ENCODE data around the gene SYNGR1. TPM values are rescaled to one million over a fixed set of nuclear protein-coding genes. Genes with fewer than 3 reads are reported as not detected.
"Not testable (repeated sequence)": the region's sequence is repeated elsewhere in the genome, so short reads cannot be mapped to it uniquely, and the experiment has no call there.

The SYNGR1 gene
- total RNA-seq, 2 donors from 2014 or later = 0.46 to 1.2 TPM

DNA sequence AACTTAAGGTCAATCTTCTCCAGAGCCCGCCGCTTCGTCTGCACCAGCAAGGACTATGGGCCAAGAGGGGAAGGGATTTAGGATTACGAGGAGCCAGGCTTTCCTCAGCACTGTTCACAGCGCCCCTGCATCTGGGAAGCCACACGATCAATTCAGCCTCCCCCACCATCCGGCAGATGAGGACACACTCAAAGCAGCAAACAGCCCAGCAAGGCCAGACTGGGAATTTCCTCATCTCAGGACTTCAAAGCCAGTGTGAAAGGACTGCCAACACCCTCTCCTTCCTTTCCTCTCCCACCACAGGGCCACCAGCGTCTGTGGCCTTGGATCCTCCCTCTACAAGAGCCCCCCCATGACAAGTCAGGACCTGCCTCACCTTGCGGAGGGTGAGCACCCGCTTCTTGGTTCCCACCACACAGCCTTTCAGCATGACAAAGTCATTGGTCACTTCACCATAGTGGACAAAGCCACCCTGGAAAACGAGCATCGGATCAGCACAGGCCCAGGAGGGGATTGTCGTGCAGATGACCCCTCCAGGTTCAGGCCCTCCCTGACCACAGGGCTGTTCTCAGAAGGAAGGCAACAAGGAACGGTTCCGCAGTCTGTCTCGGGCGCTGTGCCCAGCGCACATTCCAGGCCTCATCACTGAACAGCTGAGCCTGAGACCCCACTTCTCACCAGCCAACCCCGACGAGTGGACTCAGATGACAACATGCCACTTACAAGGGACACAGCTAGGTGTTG, 36.4 kb upstream of the SYNGR1 start:
- H3K9me3 Mint-ChIP-seq = no peaks in the 10 kb centered on the region
- H3K27ac Mint-ChIP-seq = peak overlapping the region; percentile 69 to 100
- DNase-seq (ENCODE audit: low spot score in 2 of 2) = no peak
- peaks cover 49 to 50% of the 10 kb centered on the region in 2 donors for H3K36me3 Mint-ChIP-seq
- ATAC-seq = no peak

- no peak for ATAC-seq
- no peak for DNase-seq (ENCODE audit: low spot score in 2 of 2)
- H3K9me3 Mint-ChIP-seq = no peaks in the 10 kb centered on the region
- H3K36me3 Mint-ChIP-seq = peaks cover 59 to 60% of the 10 kb centered on the region in 2 donors
- peak overlapping the region in 1 of 2 donors; percentile 100 for H3K27ac Mint-ChIP-seq
These were observed 35.4 kb upstream of the SYNGR1 start for GRCh38 chr22:39314251-39314971.

GRCh38 chr22:39315389-39315788, 34.4 kb upstream of the SYNGR1 start:
- Mint-ChIP-seq H3K27ac (peak overlapping the region; percentile 98 to 100), H3K9me3 (no peaks in the 10 kb centered on the region), H3K36me3 (peaks cover 61% of the 10 kb centered on the region in 2 donors)
- DNase-seq (ENCODE audit: low spot score in 2 of 2) (no peak), ATAC-seq (no peak)

GRCh38 chr22:39316440-39317083, 33.2 kb upstream of the SYNGR1 start:
- H3K9me3 Mint-ChIP-seq = no peaks in the 10 kb centered on the region
- DNase-seq (ENCODE audit: low spot score in 2 of 2) (peak; percentile 77 to 84), ATAC-seq (peak; percentile 47 to 51)
- peak overlapping the region; percentile 98 to 100 for H3K27ac Mint-ChIP-seq
- H3K36me3 Mint-ChIP-seq = peaks cover 61% of the 10 kb centered on the region in 2 donors

DNA sequence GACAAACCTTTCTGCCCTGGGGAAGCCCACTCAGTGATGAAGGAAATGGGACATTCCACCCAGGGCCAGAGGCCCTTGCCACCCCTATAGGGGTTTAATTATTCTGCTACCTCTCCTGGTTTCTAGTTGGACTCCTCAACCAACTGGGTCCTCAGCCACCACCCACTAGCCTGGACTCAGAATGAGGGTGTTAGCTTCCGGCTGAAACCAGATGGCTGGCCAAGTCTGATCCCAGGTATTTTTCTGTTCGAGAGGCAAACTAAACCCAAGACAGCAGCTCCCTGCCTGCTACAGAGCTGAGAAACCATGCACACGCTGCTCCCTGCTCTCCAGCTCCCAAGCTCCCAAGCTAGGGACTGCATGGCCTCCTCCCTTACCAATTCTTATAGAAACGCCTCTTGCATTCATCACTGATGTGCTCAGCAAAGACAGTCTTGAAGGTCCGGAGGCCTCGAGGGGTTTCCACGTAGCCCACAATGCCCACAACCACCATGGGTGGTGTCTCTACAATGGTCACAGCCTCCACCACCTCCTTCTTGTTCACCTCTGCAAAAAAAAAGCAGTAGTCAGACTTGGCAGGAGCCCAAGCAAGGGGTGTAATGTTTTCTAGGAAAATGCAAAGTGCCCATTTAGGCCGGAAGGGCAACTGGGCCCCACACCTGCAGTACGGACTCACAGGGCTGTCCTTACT, 32.6 kb upstream of the SYNGR1 start:
- H3K27ac Mint-ChIP-seq = peak overlapping the region; percentile 98 to 100
- H3K9me3 Mint-ChIP-seq = no peaks in the 10 kb centered on the region
- ATAC-seq (no peak), DNase-seq (ENCODE audit: low spot score in 2 of 2) (no peak)
- peaks cover 61% of the 10 kb centered on the region in 2 donors for H3K36me3 Mint-ChIP-seq

DNA sequence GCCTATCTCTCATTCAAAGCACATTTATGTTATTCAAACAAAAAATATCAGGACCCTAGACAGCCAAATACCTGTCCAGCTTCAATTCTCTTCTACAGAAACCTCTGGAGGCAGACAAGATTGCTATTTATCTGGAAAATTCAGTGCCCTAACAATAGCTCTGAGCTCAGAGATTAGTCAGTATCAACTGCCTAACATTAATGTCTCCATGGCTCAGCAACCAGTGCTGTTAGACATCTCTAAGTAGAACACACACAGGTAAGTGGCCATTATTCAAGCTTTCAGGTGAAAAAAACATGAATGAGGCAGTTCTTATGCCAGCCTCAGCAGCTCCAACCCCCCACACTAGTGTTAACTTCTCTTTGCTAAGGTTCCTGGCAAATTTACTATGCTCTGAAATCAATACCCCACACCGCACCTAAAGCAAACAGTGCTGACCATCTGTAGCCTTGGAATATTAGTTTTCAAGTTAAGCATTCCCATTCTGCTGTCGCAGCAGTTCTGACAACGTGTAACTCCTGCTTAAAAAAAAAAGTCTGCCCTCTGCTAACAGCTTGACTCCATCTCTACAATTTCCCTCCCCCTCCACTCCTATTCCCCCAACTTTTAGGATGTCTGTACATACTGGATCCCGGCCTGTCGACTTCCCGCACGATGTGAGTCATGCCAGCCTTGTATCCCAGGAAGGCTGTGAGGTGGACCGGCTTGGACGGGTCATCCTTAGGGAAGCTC, 31.9 kb upstream of the SYNGR1 start:
- Mint-ChIP-seq H3K9me3 (no peaks in the 10 kb centered on the region), H3K36me3 (peaks cover 61% of the 10 kb centered on the region in 2 donors), H3K27ac (peak overlapping the region; percentile 98 to 100)
- ATAC-seq (no peak), DNase-seq (ENCODE audit: low spot score in 2 of 2) (no peak)

GRCh38 chr22:39318507-39319283, 31.1 kb upstream of the SYNGR1 start:
- Mint-ChIP-seq H3K9me3 (no peaks in the 10 kb centered on the region), H3K36me3 (peaks cover 54% of the 10 kb centered on the region in 2 donors), H3K27ac (peak overlapping the region; percentile 98 to 100)
- DNase-seq (ENCODE audit: low spot score in 2 of 2) = no peak
- ATAC-seq = no peak

DNA sequence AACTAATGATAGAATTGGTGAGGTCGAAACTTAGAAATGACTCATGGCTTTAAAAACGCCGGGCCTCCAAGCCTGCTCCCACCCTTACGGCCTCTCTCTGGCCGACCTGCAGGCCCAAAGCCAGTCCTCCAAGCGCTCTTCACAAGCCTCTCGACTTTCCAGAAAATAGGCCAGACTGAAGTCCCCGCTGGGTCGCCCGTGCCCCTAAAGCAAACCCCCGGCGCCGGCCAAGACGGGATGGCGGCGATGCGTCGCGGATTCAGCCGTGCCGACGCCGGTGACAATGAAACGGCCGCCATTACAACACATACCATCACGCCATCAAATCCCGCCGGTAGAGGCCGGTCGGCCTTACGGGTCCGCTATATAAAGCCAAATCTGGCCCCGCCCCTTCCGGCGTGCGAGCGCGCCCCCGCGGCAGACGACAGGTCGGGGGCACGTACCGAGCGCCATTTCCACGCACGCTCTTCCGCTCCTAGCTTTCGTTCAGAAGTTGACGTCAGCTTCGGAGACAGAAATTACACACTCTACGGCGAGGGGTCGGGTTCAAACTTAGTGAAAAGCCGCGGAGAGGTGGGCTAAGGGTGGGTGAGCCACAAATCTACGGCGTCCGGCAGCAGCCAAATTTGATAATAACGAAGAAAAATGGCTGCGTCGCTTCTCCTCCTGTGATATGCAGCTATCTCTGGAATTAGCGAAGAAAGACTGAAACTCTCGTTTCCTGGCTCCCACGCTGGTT, 30.3 kb upstream of the SYNGR1 start, which contains the start of gene RPL3:
Gene RPL3 (minus strand): TSS at position 340 of the 739 bp plus-strand sequence. CDS start 26 bp downstream, at position 314.
- Mint-ChIP-seq H3K9me3 (no peaks in the 10 kb centered on the region), H3K27ac (peak within 1 kb of the TSS; percentile 98 to 100), H3K36me3 (peaks cover 49 to 52% of the 10 kb centered on the region in 2 donors)
- DNase-seq (ENCODE audit: low spot score in 2 of 2) (peak; percentile 97 to 99), ATAC-seq (peak; percentile 77 to 85)

DNA sequence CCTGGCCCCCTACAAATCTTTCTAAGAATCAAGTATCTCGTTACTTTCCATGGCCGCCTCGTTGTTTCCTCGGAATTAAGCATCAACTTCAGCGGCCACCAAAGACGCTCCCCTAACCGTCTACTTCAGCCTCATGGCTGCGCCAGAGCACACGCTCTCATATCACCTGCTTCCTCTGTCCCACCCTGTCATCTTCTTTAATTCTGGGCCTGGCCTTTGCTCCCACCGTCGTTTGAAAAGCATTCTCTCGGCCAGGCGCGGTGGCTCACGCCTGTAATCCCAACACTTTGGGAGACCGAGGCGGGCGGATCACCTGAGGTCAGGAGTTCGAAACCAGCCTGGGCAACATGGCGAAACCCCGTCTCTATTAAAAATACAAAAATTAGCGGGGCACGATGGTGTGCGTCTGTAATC, 29.2 kb upstream of the SYNGR1 start:
- not testable (repeated sequence) for ATAC-seq; DNase-seq (ENCODE audit: low spot score in 2 of 2); H3K9me3 Mint-ChIP-seq
- peaks cover 38 to 40% of the 10 kb centered on the region in 2 donors for H3K36me3 Mint-ChIP-seq
- H3K27ac Mint-ChIP-seq = peak overlapping the region; percentile 98 to 100

- Mint-ChIP-seq H3K36me3 (no peaks in the 10 kb centered on the region), H3K9me3 (no peaks in the 10 kb centered on the region), H3K27ac (no peak overlapping the region)
- no peak for DNase-seq (ENCODE audit: low spot score in 2 of 2)
- ATAC-seq = no peak
These were observed 24.3 kb upstream of the SYNGR1 start for GRCh38 chr22:39325392-39325932.

GRCh38 chr22:39327995-39328754, 21.6 kb upstream of the SYNGR1 start:
- ATAC-seq (no peak), DNase-seq (ENCODE audit: low spot score in 2 of 2) (no peak)
- no peak overlapping the region for H3K27ac Mint-ChIP-seq
- H3K36me3 Mint-ChIP-seq = no peaks in the 10 kb centered on the region
- no peaks in the 10 kb centered on the region for H3K9me3 Mint-ChIP-seq

GRCh38 chr22:39330553-39330952, 19.2 kb upstream of the SYNGR1 start:
- not testable (repeated sequence) for H3K9me3 Mint-ChIP-seq; DNase-seq (ENCODE audit: low spot score in 2 of 2); H3K27ac Mint-ChIP-seq; H3K36me3 Mint-ChIP-seq; ATAC-seq

- Mint-ChIP-seq H3K27ac (no peak overlapping the region), H3K9me3 (no peaks in the 10 kb centered on the region), H3K36me3 (no peaks in the 10 kb centered on the region)
- peak in 1 of 2 donors; percentile 62 for ATAC-seq
- no peak for DNase-seq (ENCODE audit: low spot score in 2 of 2)
These were observed 17.2 kb upstream of the SYNGR1 start for GRCh38 chr22:39332441-39333064.
